Lower leg skin (tissue), 4 donors: ENCODE measurements around the gene KHDRBS2. TPM values are rescaled to one million over a fixed set of nuclear protein-coding genes. Genes with fewer than 3 reads are reported as not detected.

Experiments
- DNase-seq, 2 donors: peaks; one replicate each; pipeline ENCODE4 v3.0.0-alpha.2; 2019; ENCODE audit warnings: low spot score in 2 of 2
- H3K4me3 ChIP-seq: fragments of 200-600 bp; sonication (generic); 2 replicates; pipeline ENCODE4 v1.5.1; 2017; ENCODE audit warnings: mild to moderate bottlenecking, low read depth; ENCODE audit not compliant: poor library complexity, severe bottlenecking
- POLR2A ChIP-seq, 2 donors: fragments of 450-650 bp; IDR thresholded peaks; one replicate each; pipeline ENCODE4 v1.6.1; 2016 to 2017; ENCODE audit warnings: antibody characterized with exemption in 2 of 2, mild to moderate bottlenecking in 1 of 2, moderate library complexity in 1 of 2
- WGBS, 2 donors: methylation state at CpG; one replicate each; pipeline ENCODE4 v1.1.5; 2018; 5-methylcytosine and 5-hydroxymethylcytosine counted together
- intact Hi-C: fragments of 100-400 bp; cut with DNase I; formaldehyde crosslinking; loops from one replicate; pipeline ENCODE4 v1.15.0; 2023; ENCODE audit warnings: low total_unique reads
- total RNA-seq, 4 donors: library from RNA; depleted of rRNA; stranded (reverse); fragments of >200 nt; gene quantifications; one replicate each; pipeline ENCODE4 v1.1.0, GENCODE V29; 2016
- TF ChIP-seq, protein P1 (sequence below), 3 donors: fragments of 450-650 bp; IDR thresholded peaks; one replicate each; pipeline ENCODE4 v1.5.1; 2016; ENCODE audit warnings: antibody characterized with exemption in 3 of 3, mild to moderate bottlenecking in 3 of 3, moderate library complexity in 2 of 3

Gene KHDRBS2
- total RNA-seq, 4 donors from 2014 or later, result 0.19 TPM; not detected in 3

DNA sequence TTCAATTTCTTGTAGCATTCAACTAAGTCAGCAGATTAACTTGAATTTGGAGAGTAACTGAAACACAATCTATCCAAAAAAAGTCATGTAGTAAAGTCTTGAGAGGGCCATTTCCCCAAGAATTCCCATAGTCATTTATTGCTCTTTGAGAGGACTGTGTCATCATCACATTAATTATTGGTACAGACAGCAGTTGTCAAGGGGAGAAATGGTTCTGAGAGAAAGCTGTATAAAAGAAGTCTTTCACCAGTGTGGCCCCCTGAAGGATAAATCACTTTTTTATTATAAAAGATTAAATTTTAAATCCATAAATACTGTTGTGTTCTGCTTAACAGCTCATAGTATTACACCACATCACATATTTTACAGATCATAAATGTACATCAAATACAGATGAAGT is 111.5 kb downstream of the KHDRBS2 start:
- no peak for DNase-seq
- TF ChIP-seq POLR2A (IDR thresholded peaks at IDR 0.05), result no peak
- TF ChIP-seq, protein P1, sequence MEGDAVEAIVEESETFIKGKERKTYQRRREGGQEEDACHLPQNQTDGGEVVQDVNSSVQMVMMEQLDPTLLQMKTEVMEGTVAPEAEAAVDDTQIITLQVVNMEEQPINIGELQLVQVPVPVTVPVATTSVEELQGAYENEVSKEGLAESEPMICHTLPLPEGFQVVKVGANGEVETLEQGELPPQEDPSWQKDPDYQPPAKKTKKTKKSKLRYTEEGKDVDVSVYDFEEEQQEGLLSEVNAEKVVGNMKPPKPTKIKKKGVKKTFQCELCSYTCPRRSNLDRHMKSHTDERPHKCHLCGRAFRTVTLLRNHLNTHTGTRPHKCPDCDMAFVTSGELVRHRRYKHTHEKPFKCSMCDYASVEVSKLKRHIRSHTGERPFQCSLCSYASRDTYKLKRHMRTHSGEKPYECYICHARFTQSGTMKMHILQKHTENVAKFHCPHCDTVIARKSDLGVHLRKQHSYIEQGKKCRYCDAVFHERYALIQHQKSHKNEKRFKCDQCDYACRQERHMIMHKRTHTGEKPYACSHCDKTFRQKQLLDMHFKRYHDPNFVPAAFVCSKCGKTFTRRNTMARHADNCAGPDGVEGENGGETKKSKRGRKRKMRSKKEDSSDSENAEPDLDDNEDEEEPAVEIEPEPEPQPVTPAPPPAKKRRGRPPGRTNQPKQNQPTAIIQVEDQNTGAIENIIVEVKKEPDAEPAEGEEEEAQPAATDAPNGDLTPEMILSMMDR (IDR thresholded peaks at IDR 0.05), result no peak
- intact Hi-C loops, result no loop called here
- H3K4me3 ChIP-seq, result no peak overlapping the region

DNA sequence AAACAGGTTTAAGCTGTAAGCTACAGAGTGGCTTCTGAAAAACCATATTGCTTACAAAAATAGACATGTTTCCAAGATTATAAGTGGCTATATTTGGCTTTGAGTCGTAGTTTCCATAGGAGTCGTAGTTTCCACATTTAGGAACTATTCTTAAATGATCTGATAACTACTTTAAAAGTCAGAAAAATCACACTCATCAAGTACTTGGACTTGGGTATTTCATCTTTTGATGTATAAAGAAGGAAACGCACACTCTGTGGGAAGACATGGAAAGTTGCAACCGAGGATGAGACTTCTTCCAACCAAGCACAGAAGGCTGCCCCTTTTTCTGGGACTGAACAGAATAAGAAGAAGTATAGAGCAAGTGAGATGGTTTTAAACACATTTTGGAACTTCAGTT is 118.3 kb downstream of the KHDRBS2 start:
- no peak overlapping the region for H3K4me3 ChIP-seq
- intact Hi-C loops, result no loop called here
- DNase-seq, result no peak
- TF ChIP-seq, protein P1 (IDR thresholded peaks at IDR 0.05), result no peak
- no peak for TF ChIP-seq POLR2A (IDR thresholded peaks at IDR 0.05)
- WGBS, 2 donors, result 45% methylated on average over 4 of the region's 4 CpGs

DNA sequence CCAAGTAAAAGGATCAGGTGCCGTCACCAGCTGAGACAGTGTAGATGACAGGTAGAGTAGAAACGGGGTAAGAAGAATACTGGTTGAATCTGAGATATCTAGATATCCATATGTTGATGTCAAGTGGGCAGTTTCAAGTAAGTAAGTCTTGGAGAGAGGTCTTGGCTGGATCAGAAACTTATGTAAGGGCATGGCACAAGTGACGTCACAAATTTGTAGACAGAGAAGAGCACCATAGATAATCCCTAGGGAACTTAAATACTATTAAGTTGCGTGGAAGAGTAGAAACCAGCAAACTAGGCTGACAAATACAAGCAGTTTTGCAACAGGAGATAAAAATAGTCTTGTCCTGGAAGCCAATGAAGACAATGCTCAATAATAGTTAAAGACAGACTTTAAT is 123.2 kb downstream of the KHDRBS2 start:
- intact Hi-C loops, result no loop called here
- no peak for DNase-seq
- TF ChIP-seq, protein P1 (IDR thresholded peaks at IDR 0.05), result no peak
- no peak for TF ChIP-seq POLR2A (IDR thresholded peaks at IDR 0.05)
- no peak overlapping the region for H3K4me3 ChIP-seq
- WGBS, 2 donors, result 80 to 84% methylated on average over 4 of the region's 4 CpGs

DNA sequence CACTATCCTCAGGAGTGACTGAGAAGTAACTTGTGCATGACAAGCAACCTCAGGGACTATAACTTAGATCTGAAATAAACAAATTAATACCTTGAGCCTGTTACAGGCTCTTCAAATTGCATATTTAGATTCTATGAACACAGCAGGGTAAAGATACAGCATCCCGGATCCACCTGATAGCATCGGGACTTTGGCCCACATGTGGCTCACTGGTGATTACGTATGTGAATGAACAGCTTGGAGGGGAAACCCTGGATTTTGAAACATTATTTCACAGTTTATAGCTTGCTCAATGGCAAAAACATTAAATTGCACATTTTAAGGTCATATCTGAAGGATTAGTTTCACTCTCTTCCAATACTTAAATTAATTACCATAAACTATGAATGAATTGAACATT is 133.2 kb downstream of the KHDRBS2 start:
- WGBS, 2 donors, result 81 to 88% methylated on average over 3 of the region's 3 CpGs
- no peak overlapping the region for H3K4me3 ChIP-seq
- intact Hi-C loops, result no loop called here
- DNase-seq, result no peak
- TF ChIP-seq, protein P1 (IDR thresholded peaks at IDR 0.05), result no peak
- no peak for TF ChIP-seq POLR2A (IDR thresholded peaks at IDR 0.05)

DNA sequence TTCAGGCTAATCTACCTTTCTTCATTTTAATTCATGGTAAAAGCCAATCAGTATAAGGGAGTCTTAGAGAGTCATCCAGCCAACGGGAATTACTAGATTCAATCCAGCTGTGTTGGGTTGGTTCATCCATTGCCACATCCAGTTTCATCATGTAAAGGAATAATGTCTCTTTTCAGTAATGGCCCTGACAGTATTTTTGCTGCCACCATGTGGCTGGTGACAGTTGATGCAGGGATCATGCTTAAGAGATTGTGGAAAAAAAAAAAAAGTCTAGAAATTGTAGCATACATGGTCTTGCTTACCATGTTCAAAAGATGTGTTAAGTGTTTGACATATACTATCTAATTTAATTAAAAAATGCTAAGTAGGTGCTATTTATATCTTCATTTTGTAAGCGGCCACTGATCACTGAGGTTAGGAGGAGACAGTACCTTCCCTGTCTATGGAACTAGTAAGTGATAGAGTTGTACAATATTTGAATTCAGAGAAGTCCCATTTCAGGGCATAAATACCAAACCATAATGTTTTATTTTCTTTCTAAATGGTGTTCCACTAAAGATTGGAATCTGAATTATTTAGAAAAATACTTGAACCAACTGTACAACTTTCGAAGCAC is 135.9 kb downstream of the KHDRBS2 start:
- intact Hi-C loops, result no loop called here
- 57 to 65% methylated on average over 3 of the region's 3 CpGs for WGBS, 2 donors
- TF ChIP-seq, protein P1 (IDR thresholded peaks at IDR 0.05), result no peak
- no peak for TF ChIP-seq POLR2A (IDR thresholded peaks at IDR 0.05)
- no peak overlapping the region for H3K4me3 ChIP-seq
- DNase-seq, result no peak
